Erythroblast (primary cell): ENCODE data around the gene LYG2.

Source experiments
- GATA1 ChIP-seq: IDR thresholded peaks from 2 replicates; pipeline ENCODE4 v1.6.1; 2011; ENCODE audit warnings: low read depth, mild to moderate bottlenecking, control low read depth, low read length, moderate library complexity
- POLR2A ChIP-seq: IDR thresholded peaks from 2 replicates; pipeline ENCODE4 v1.6.1; 2011; ENCODE audit warnings: mild to moderate bottlenecking, low read length

DNA sequence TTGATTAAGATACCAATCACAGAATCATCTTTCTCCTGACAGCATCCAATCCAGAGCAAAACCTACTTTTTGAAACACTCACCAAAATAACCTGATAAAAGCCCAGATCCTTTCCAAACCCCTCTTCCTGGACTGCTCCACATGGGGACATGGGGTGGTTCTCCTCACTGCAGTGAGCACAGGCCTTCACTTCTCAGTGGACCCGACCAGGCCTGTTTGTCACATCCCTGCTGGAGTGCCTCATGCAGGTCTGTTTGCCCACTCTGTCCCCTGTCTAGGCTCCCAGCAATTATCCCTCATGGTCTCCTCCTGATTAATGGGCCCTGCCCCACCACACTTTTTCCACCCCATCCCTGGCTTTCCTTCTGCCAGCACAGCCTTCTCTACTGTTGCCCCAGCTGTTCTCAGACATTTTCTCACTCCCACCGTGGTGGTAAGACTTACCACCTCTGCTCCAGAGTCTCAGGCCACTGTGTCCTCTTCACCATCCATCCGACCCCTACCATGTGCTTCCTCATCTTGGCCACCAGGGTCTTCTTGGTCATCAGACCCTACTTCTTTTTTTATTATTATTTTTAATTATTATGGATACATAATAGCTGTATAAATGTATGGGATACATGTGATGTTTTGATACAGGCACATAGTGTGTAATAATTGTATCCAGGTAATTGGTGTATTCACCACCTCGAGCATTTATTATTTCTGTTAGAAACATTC, 53.3 kb downstream of the LYG2 start:
- TF ChIP-seq POLR2A (no peak), GATA1 (no peak)
